ENCODE data around the gene ATP8B3. TPM values are rescaled to one million over a fixed set of nuclear protein-coding genes. Genes with fewer than 3 reads are reported as not detected.

ATP8B3 gene
- total RNA-seq, 1 donor from 2014 or later: 3.3 TPM

GRCh38 chr19:1746401-1747284, 65.4 kb downstream of the ATP8B3 start:
- no peak for DNase-seq (ENCODE audit: low read depth, low spot score)

DNA sequence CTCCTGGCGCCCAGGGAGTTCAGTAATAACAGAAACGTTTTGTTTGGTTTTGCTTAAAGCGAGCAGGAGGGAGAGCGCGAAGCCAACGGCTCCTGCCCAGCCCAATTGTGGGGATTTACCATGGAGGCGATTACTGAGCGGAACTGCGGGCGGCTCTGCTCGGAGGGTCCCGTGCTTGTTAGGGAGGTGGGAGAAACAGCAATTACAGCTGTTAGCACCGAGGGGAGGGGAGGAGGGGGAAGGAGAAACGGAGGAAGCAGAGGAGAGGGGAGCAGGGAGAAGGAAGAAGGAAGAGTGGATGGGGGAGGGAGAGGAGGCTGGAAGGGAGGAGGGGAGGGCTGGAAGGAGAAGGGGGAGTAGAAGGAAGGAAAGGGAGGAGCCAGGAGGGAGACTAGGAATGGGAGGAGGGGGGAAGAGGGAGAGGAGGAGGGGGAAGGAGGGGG, 66.5 kb downstream of the ATP8B3 start:
- no peak for DNase-seq (ENCODE audit: low read depth, low spot score)

- DNase-seq (ENCODE audit: low read depth, low spot score): no peak
Measured at GRCh38 chr19:1744822-1745563, 67.1 kb downstream of the ATP8B3 start.

DNA sequence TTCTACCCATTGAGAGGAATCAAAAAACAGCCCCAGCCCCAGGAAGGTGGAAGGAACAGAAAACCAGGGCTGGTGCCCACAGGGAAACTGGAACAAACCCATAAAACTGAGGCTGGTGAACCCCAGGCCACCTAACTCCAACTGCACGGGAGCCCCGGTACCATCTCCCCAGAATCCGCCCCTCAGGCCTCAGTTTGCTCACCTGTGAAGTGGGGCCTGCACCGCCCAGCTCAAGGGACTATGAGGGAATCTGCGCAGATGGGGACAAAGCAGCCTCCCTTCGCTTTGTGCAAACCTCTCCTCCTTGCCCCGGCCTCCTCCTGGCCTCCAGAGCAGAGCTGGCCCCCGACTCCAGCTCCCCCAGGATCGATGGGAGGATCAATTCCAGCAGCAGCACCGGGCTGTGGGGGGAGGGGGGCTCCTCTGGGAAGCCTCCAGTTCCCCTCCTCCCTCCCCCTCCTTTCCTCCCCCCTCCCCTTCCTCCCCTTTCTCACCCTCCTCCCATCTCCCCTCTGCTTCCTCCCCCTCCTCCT, 67.9 kb downstream of the ATP8B3 start:
- no peak for DNase-seq (ENCODE audit: low read depth, low spot score)

DNA sequence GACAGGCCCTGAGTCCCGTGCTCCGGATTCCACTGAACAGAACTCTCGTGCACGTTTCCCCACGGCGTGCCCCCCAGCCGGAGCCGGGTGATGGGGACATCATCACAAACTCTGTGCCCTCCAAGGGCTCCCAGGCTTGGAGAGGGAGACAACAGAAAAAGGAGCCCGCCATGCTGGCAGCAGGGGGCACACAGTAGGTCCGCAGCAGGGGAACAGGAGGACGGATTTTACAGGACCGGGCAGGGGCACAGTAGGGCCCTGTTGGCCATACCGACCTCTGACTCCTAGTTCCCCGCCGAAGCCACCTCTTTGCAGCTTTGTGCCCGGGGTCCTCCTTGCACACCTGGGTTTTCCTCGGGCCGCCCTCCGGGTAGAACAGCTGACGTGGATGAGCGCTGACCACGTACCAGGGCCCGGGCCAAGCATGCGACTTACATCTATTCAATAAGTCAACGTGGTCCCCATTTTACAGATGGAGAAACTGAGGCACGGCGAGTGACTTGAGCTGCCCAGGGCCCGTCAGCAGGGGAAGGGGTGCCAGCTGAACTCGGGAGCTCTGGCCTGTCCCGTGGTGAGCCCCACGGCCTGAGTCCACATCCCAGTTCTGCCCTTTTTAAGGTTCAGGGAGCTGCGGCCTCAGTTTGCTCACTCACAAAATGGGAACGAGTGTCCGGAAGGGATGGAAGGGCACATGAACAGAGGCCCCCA, 68.9 kb downstream of the ATP8B3 start:
- DNase-seq (ENCODE audit: low read depth, low spot score): no peak

GRCh38 chr19:1739960-1740629, 72.0 kb downstream of the ATP8B3 start:
- no peak for DNase-seq (ENCODE audit: low read depth, low spot score)

DNA sequence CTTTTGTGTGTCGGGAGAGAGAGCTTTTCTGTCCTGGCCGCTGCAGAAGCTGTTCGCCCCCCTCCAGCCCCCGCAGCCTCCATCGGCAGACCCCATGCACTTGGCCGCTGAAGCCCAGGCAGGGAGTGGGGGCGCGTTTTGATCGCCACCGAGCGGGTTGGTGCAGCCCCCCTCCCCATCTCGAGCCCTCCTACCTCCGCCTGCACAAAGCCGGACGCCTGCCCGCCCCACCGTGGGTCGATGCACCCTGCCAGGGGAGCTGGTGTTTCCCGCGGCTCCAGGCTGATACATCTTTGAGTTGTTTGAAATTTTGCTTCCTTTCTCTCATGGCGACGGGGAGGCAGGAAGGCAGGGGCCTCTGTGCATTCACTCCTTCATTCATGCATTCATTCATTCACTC, 75.1 kb downstream of the ATP8B3 start:
- DNase-seq (ENCODE audit: low read depth, low spot score): no peak

GRCh38 chr19:1736280-1736679, 75.8 kb downstream of the ATP8B3 start:
- no peak for DNase-seq (ENCODE audit: low read depth, low spot score)

DNA sequence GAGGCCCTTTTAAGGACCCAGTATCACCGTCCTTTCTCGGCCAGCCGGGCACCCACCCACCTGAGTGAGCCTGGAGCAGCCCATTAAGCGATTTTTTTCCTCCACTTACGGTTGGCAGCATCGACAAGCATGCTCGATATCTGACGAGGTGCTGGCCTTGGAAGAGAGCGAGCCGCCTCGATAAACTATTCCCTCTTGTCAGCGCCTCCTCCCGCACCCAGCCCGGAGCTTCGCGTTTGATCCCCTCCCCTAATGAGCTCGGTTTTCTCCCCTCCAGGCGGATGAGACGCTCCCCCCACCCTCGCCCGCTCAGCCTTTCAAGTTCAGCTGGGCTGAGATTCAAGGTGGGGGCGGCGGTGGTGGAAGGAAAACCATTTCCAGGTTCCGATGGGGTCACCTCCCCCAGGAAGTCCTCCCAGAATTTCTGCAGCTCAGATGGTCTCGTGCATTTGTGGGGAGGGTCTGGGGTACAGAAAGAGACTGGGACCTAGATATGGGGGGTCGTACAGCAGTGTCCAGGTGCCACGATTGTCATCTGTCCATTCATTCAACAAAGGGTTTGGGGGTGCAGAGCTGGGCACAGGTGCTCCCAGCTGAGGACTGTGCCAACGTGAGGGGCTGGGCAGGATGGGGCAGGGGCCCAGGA, 77.6 kb downstream of the ATP8B3 start:
- no peak for DNase-seq (ENCODE audit: low read depth, low spot score)

Other genes with a start within 250 kb of the ATP8B3 start
- gene MEX3D, start 244.0 kb downstream of the ATP8B3 start, total RNA-seq: 90.1 and 97.9 TPM in 2 replicates
- 124 and 158 TPM in 2 replicates for gene MBD3, start 219.4 kb downstream of the ATP8B3 start, total RNA-seq
- gene UQCR11, start 206.8 kb downstream of the ATP8B3 start, total RNA-seq: 81.8 and 81.9 TPM in 2 replicates
- gene TCF3, start 159.7 kb downstream of the ATP8B3 start, total RNA-seq: 147 and 150 TPM in 2 replicates
- gene ONECUT3, start 58.8 kb downstream of the ATP8B3 start, total RNA-seq: not detected in 2 replicates
- gene REXO1, start 36.2 kb upstream of the ATP8B3 start, total RNA-seq: 6.5 and 6.8 TPM in 2 replicates
- gene KLF16, start 51.3 kb upstream of the ATP8B3 start, total RNA-seq: 7.0 and 9.8 TPM in 2 replicates
- gene ABHD17A, start 73.2 kb upstream of the ATP8B3 start, total RNA-seq: 77.4 and 128 TPM in 2 replicates
- gene ADAT3, start 93.1 kb upstream of the ATP8B3 start, total RNA-seq: 2.4 and 3.1 TPM in 2 replicates
- gene SCAMP4, start 93.1 kb upstream of the ATP8B3 start, total RNA-seq: 23.7 and 26.2 TPM in 2 replicates
- gene CSNK1G2, start 128.9 kb upstream of the ATP8B3 start, total RNA-seq: 88.6 and 107 TPM in 2 replicates
- 52.9 and 61.7 TPM in 2 replicates for gene BTBD2, start 203.4 kb upstream of the ATP8B3 start, total RNA-seq
- 85.2 and 170 TPM in 2 replicates for gene MKNK2, start 239.0 kb upstream of the ATP8B3 start, total RNA-seq

Data from pulmonary artery endothelial cell (primary cell).